Measurements from ENCODE around the gene CCDC196. TPM values are rescaled to one million over a fixed set of nuclear protein-coding genes. Genes with fewer than 3 reads are reported as not detected.

The CCDC196 gene
- total and polyA plus RNA-seq, 4 experiments from 2014 or later = not detected

DNA sequence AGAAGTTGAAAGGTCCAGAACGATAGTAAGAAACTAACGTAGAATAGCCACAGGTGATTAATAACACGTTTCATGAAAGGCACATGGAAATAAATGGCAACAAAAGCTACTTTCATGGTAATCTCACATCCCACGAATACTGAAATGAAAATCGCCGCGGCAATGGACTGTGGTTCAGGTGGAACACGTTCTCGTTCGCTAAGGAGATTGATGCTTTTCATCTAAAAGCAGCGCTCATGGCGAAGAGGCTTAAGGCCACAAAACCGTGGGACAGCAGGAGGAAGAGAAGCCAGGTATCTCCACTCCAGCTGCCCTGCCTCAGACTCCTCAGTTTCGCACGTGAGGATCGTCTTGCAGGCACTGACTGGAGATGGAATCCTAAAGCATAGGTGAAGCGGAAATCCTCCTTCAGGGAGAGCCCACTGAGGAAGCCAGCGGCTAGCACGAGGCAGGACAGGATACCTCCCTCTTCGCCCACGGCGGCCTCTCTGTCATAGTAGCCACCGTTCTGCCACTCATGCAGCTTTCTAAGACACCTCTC is 21.1 kb downstream of the CCDC196 start:
- Mint-ChIP-seq H3K4me3 (peak overlapping the region; percentile 98 to 100 (median 99)), H3K9me3 (no peaks in the 10 kb centered on the region), H3K27ac (peak overlapping the region; percentile 92 to 97 (median 95)), H3K27me3 (no peaks in the 10 kb centered on the region), H3K36me3 (peaks cover 0 to 10% of the 10 kb centered on the region in 2 donors), H3K4me1 (peaks cover 15 to 50% (median 30%) of the 10 kb centered on the region in 4 donors)
- Histone ChIP-seq H3K27me3 (ENCODE audit: insufficient read depth, low read length) (no peaks in the 10 kb centered on the region), H3K36me3 (ENCODE audit: insufficient read depth, low read length) (no peaks in the 10 kb centered on the region), H3K27ac (ENCODE audit: low read depth, low read length) (peak overlapping the region; percentile 73), H3K4me1 (ENCODE audit: insufficient read depth, low read length) (peaks cover 35% of the 10 kb centered on the region), H3K9me3 (ENCODE audit: control insufficient read depth in 1 of 2, low read length in 2 of 2) (no peaks in the 10 kb centered on the region), H3K4me3 (ENCODE audit: low read length in 2 of 2) (peak overlapping the region; percentile 48 to 79)
- POLR2A ChIA-PET (ENCODE audit: partially characterized antibody) = interaction anchor here (1.0 to 2.0 kb wide), 7 partner anchors 8 to 1405 kb away, joined by 3 to 10 read pairs (median 4); partner anchors contain the start of genes ATP6V1D, EIF2S1 and MAX
- intact Hi-C loops (cut with micrococcal nuclease) = loop anchor here (5.0 kb wide), 1 partner anchor 1095 kb away; the partner anchor contains the start of gene FUT8
- CTCF ChIA-PET (ENCODE audit: partially characterized antibody) = interaction anchor here (1.1 to 1.9 kb wide), 3 partner anchors 9 to 852 kb away, joined by 5 to 14 read pairs (median 5); partner anchors contain the start of genes ATP6V1D and EIF2S1
- no peak for DNase-seq

- peaks cover 0 to 10% of the 10 kb centered on the region in 2 donors for H3K36me3 Mint-ChIP-seq
- Histone ChIP-seq H3K27ac (ENCODE audit: low read depth, low read length) (peak within 1 kb of the TSS; percentile 73), H3K4me3 (ENCODE audit: low read length in 2 of 2) (peak within 1 kb of the TSS; percentile 48 to 79), H3K4me1 (ENCODE audit: insufficient read depth, low read length) (peaks cover 40% of the 10 kb centered on the region), H3K27me3 (ENCODE audit: insufficient read depth, low read length) (no peaks in the 10 kb centered on the region), H3K9me3 (ENCODE audit: control insufficient read depth in 1 of 2, low read length in 2 of 2) (no peaks in the 10 kb centered on the region), H3K36me3 (ENCODE audit: insufficient read depth, low read length) (no peaks in the 10 kb centered on the region)
- POLR2A ChIA-PET (ENCODE audit: partially characterized antibody) = interaction anchor here (0.7 to 2.0 kb wide), 8 partner anchors 9 to 1405 kb away, joined by 3 to 10 read pairs (median 4); partner anchors contain the start of genes ATP6V1D, EIF2S1 and MAX
- peak within 1 kb of the TSS; percentile 92 to 98 (median 95) for H3K27ac Mint-ChIP-seq
- H3K9me3 Mint-ChIP-seq = no peaks in the 10 kb centered on the region
- no peaks in the 10 kb centered on the region for H3K27me3 Mint-ChIP-seq
- H3K4me1 Mint-ChIP-seq = peaks cover 18 to 53% (median 32%) of the 10 kb centered on the region in 4 donors
- H3K4me3 Mint-ChIP-seq = peak within 1 kb of the TSS; percentile 98 to 100 (median 99)
- peak; percentile 85 to 92 (median 89) for DNase-seq
- intact Hi-C loops (cut with micrococcal nuclease) = loop anchor here (1.0 to 5.0 kb wide), 5 partner anchors 733 to 1406 kb away; partner anchors contain the start of genes ATP6V1D, FUT8, MAX and PALS1
- CTCF ChIA-PET (ENCODE audit: partially characterized antibody) = interaction anchor here (1.1 to 1.9 kb wide), 4 partner anchors 10 to 852 kb away, joined by 4 to 14 read pairs (median 5); partner anchors contain the start of genes ATP6V1D and EIF2S1
These were observed 21.8 kb downstream of the CCDC196 start, which contains the start of gene GPHN for GRCh38 chr14:66507722-66508546. Gene GPHN (plus strand): TSS chr14:66508147.

DNA sequence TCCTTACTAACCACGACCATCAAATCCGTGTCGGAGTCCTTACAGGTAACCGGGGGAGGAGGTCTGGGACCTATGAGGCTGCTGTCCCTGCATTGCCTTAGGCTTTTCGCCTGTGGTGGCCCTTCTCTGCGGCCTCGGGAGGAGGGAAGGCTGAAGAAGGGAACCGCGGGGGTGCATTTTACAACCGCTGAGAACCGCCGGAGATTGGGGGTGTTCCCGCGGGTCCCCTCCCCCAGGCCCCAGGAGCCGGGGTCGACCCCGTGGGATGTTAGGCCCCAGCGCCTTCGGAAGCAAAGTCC is 22.3 kb downstream of the CCDC196 start:
- Histone ChIP-seq H3K27ac (ENCODE audit: low read depth, low read length) (peak overlapping the region; percentile 73), H3K36me3 (ENCODE audit: insufficient read depth, low read length) (no peaks in the 10 kb centered on the region), H3K4me1 (ENCODE audit: insufficient read depth, low read length) (peaks cover 40% of the 10 kb centered on the region), H3K4me3 (ENCODE audit: low read length in 2 of 2) (peak overlapping the region; percentile 48 to 79), H3K9me3 (ENCODE audit: control insufficient read depth in 1 of 2, low read length in 2 of 2) (no peaks in the 10 kb centered on the region), H3K27me3 (ENCODE audit: insufficient read depth, low read length) (no peaks in the 10 kb centered on the region)
- Mint-ChIP-seq H3K27ac (peak overlapping the region; percentile 92 to 98 (median 95)), H3K4me3 (peak overlapping the region; percentile 98 to 100 (median 99)), H3K27me3 (no peaks in the 10 kb centered on the region), H3K36me3 (peaks cover 0 to 10% of the 10 kb centered on the region in 2 donors), H3K4me1 (peaks cover 20 to 53% (median 35%) of the 10 kb centered on the region in 4 donors), H3K9me3 (no peaks in the 10 kb centered on the region)
- intact Hi-C loops (cut with micrococcal nuclease) = loop anchor here (1.0 to 5.0 kb wide), 5 partner anchors 733 to 1406 kb away; partner anchors contain the start of genes ATP6V1D, FUT8, MAX and PALS1
- ChIA-PET CTCF (ENCODE audit: partially characterized antibody) (interaction anchor here (1.1 to 1.9 kb wide), 4 partner anchors 10 to 851 kb away, joined by 4 to 14 read pairs (median 5); partner anchors contain the start of genes ATP6V1D and EIF2S1), POLR2A (ENCODE audit: partially characterized antibody) (interaction anchor here (0.7 to 2.0 kb wide), 5 partner anchors 10 to 732 kb away, joined by 3 to 10 read pairs (median 4); no protein-coding TSS in a partner anchor)
- no peak for DNase-seq

- Mint-ChIP-seq H3K36me3 (peaks cover 0 to 10% of the 10 kb centered on the region in 2 donors), H3K4me3 (peak overlapping the region; percentile 82 to 99 (median 89)), H3K4me1 (peaks cover 20 to 53% (median 36%) of the 10 kb centered on the region in 4 donors), H3K27ac (peak overlapping the region; percentile 1 to 92 (median 66)), H3K9me3 (no peaks in the 10 kb centered on the region), H3K27me3 (no peaks in the 10 kb centered on the region)
- ChIA-PET POLR2A (ENCODE audit: partially characterized antibody) (interaction anchor here (0.7 kb wide), 1 partner anchor 12 kb away, joined by 3 read pairs; no protein-coding TSS in a partner anchor), CTCF (ENCODE audit: partially characterized antibody) (interaction anchor here (1.3 to 1.9 kb wide), 2 partner anchors 11 to 13 kb away, joined by 4 to 14 read pairs; no protein-coding TSS in a partner anchor)
- Histone ChIP-seq H3K9me3 (ENCODE audit: control insufficient read depth in 1 of 2, low read length in 2 of 2) (no peaks in the 10 kb centered on the region), H3K36me3 (ENCODE audit: insufficient read depth, low read length) (no peaks in the 10 kb centered on the region), H3K4me3 (ENCODE audit: low read length in 2 of 2) (peak overlapping the region; percentile 48 to 79), H3K4me1 (ENCODE audit: insufficient read depth, low read length) (peaks cover 40% of the 10 kb centered on the region), H3K27me3 (ENCODE audit: insufficient read depth, low read length) (no peaks in the 10 kb centered on the region), H3K27ac (ENCODE audit: low read depth, low read length) (peak overlapping the region; percentile 73)
- intact Hi-C loops (cut with micrococcal nuclease) = loop anchor here (1.0 to 5.0 kb wide), 5 partner anchors 732 to 1407 kb away; partner anchors contain the start of genes ATP6V1D, FUT8, MAX and PALS1
- DNase-seq = peak; percentile 41 to 67 (median 46)
These were observed 22.9 kb downstream of the CCDC196 start for GRCh38 chr14:66508846-66509621.

GRCh38 chr14:66509874-66510273 is 23.7 kb downstream of the CCDC196 start:
- no peaks in the 10 kb centered on the region for H3K9me3 Mint-ChIP-seq
- peaks cover 40% of the 10 kb centered on the region for H3K4me1 ChIP-seq (ENCODE audit: insufficient read depth, low read length)
- peaks cover 0 to 10% of the 10 kb centered on the region in 2 donors for H3K36me3 Mint-ChIP-seq
- H3K4me1 Mint-ChIP-seq = peaks cover 21 to 53% (median 36%) of the 10 kb centered on the region in 4 donors
- no peaks in the 10 kb centered on the region for H3K36me3 ChIP-seq (ENCODE audit: insufficient read depth, low read length)
- CTCF ChIA-PET (ENCODE audit: partially characterized antibody) = interaction anchor here (1.4 kb wide), 1 partner anchor 13 kb away, joined by 3 read pairs; no protein-coding TSS in a partner anchor
- no peak overlapping the region for H3K27ac ChIP-seq (ENCODE audit: low read depth, low read length)
- intact Hi-C loops (cut with micrococcal nuclease) = loop anchor here (2.0 to 5.0 kb wide), 2 partner anchors 1098 to 1185 kb away; partner anchors contain the start of genes FUT8 and RDH11
- no peaks in the 10 kb centered on the region for H3K27me3 ChIP-seq (ENCODE audit: insufficient read depth, low read length)
- H3K4me3 ChIP-seq (ENCODE audit: low read length in 2 of 2) = no peak overlapping the region
- peak overlapping the region in 1 of 7 donors; percentile 92 for H3K27ac Mint-ChIP-seq
- H3K4me3 Mint-ChIP-seq = peak overlapping the region; percentile 82 to 99 (median 89)
- H3K9me3 ChIP-seq (ENCODE audit: control insufficient read depth in 1 of 2, low read length in 2 of 2) = no peaks in the 10 kb centered on the region
- POLR2A ChIA-PET (ENCODE audit: partially characterized antibody) = no interaction called here
- H3K27me3 Mint-ChIP-seq = no peaks in the 10 kb centered on the region
- no peak for DNase-seq

GRCh38 chr14:66511849-66512248 is 25.7 kb downstream of the CCDC196 start:
- ChIA-PET CTCF (ENCODE audit: partially characterized antibody) (interaction anchor here (1.4 kb wide), 1 partner anchor 15 kb away, joined by 4 read pairs; no protein-coding TSS in a partner anchor), POLR2A (ENCODE audit: partially characterized antibody) (no interaction called here)
- intact Hi-C loops (cut with micrococcal nuclease) = no loop called here
- Histone ChIP-seq H3K36me3 (ENCODE audit: insufficient read depth, low read length) (no peaks in the 10 kb centered on the region), H3K4me3 (ENCODE audit: low read length in 2 of 2) (no peak overlapping the region), H3K27me3 (ENCODE audit: insufficient read depth, low read length) (no peaks in the 10 kb centered on the region), H3K27ac (ENCODE audit: low read depth, low read length) (no peak overlapping the region), H3K9me3 (ENCODE audit: control insufficient read depth in 1 of 2, low read length in 2 of 2) (no peaks in the 10 kb centered on the region), H3K4me1 (ENCODE audit: insufficient read depth, low read length) (peaks cover 33% of the 10 kb centered on the region)
- Mint-ChIP-seq H3K27ac (no peak overlapping the region), H3K4me3 (peak overlapping the region in 1 of 8 donors; percentile 36), H3K27me3 (no peaks in the 10 kb centered on the region), H3K9me3 (no peaks in the 10 kb centered on the region), H3K36me3 (peaks cover 0 to 10% of the 10 kb centered on the region in 2 donors), H3K4me1 (peaks cover 21 to 43% (median 31%) of the 10 kb centered on the region in 4 donors)
- DNase-seq = peak in 1 of 5 donors; percentile 8
